HCT116 (cell line): ENCODE measurements around the gene HTR3A.

ENCODE experiments used
- CEBPB ChIP-seq: IDR thresholded peaks from 2 replicates; pipeline ENCODE4 v1.6.1; 2012; ENCODE audit warnings: low read depth
- EZH2phosphoT487 ChIP-seq: fragments of 200-600 bp; IDR thresholded peaks from 2 replicates; pipeline ENCODE4 v1.6.1; 2018; ENCODE audit warnings: antibody characterized with exemption, borderline replicate concordance
- POLR2A ChIP-seq: IDR thresholded peaks from 2 replicates; pipeline ENCODE4 v1.7.0; 2011; ENCODE audit warnings: borderline replicate concordance; ENCODE audit not compliant: insufficient read depth, insufficient read length; ENCODE audit errors: extremely low read depth
- TF ChIP-seq, protein P1 (sequence below), 3 experiments: fragments of 200-600 bp in 1 of 3; sonication (generic) in 1 of 3; IDR thresholded peaks in 2 of 3; conservative IDR thresholded peaks in 1 of 3; 2 replicates each; pipeline ENCODE4 v1.5.1; 2012 to 2017; ENCODE audit warnings: low read depth in 2 of 3, low read length in 2 of 3, antibody characterized with exemption in 1 of 3, borderline replicate concordance in 1 of 3, control low read depth in 1 of 3, mild to moderate bottlenecking in 1 of 3, mixed read lengths in 1 of 3, mixed run types in 1 of 3, moderate library complexity in 1 of 3; ENCODE audit not compliant: insufficient read depth in 1 of 3
- TF ChIP-seq, protein P2 (sequence below): IDR thresholded peaks from 2 replicates; pipeline ENCODE4 v1.6.1; 2012
- TF ChIP-seq, protein P3 (sequence below): IDR thresholded peaks from 2 replicates; pipeline ENCODE4 v1.6.1; 2012
- TF ChIP-seq, protein P4 (sequence below): IDR thresholded peaks from 2 replicates; pipeline ENCODE4 v1.6.1; 2012; ENCODE audit warnings: low read depth

DNA sequence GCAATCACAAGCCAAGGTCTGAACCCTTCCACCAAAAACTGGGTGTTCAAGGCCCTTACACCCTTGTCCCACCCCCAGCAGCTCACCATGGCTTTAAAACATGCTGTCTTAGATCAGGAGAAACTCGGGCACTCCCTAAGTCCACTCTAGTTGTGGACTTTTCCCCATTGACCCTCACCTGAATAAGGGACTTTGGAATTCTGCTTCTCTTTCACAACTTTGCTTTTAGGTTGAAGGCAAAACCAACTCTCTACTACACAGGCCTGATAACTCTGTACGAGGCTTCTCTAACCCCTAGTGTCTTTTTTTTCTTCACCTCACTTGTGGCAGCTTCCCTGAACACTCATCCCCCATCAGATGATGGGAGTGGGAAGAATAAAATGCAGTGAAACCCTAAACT lies 15.0 kb downstream of the HTR3A start:
- TF ChIP-seq, protein P1, sequence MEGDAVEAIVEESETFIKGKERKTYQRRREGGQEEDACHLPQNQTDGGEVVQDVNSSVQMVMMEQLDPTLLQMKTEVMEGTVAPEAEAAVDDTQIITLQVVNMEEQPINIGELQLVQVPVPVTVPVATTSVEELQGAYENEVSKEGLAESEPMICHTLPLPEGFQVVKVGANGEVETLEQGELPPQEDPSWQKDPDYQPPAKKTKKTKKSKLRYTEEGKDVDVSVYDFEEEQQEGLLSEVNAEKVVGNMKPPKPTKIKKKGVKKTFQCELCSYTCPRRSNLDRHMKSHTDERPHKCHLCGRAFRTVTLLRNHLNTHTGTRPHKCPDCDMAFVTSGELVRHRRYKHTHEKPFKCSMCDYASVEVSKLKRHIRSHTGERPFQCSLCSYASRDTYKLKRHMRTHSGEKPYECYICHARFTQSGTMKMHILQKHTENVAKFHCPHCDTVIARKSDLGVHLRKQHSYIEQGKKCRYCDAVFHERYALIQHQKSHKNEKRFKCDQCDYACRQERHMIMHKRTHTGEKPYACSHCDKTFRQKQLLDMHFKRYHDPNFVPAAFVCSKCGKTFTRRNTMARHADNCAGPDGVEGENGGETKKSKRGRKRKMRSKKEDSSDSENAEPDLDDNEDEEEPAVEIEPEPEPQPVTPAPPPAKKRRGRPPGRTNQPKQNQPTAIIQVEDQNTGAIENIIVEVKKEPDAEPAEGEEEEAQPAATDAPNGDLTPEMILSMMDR (IDR thresholded peaks at IDR 0.05 in 2 of 3, conservative IDR thresholded peaks at IDR 0.05 in 1 of 3; ENCODE audit: borderline replicate concordance in 1 of 3, insufficient read depth in 1 of 3, low read depth in 2 of 3, low read length in 2 of 3): no peak
- TF ChIP-seq CEBPB: no peak
- TF ChIP-seq, protein P2, sequence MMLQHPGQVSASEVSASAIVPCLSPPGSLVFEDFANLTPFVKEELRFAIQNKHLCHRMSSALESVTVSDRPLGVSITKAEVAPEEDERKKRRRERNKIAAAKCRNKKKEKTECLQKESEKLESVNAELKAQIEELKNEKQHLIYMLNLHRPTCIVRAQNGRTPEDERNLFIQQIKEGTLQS: no peak
- TF ChIP-seq POLR2A: no peak
- TF ChIP-seq EZH2phosphoT487: no peak
- TF ChIP-seq, protein P3, sequence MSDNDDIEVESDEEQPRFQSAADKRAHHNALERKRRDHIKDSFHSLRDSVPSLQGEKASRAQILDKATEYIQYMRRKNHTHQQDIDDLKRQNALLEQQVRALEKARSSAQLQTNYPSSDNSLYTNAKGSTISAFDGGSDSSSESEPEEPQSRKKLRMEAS: no peak
- TF ChIP-seq, protein P4, sequence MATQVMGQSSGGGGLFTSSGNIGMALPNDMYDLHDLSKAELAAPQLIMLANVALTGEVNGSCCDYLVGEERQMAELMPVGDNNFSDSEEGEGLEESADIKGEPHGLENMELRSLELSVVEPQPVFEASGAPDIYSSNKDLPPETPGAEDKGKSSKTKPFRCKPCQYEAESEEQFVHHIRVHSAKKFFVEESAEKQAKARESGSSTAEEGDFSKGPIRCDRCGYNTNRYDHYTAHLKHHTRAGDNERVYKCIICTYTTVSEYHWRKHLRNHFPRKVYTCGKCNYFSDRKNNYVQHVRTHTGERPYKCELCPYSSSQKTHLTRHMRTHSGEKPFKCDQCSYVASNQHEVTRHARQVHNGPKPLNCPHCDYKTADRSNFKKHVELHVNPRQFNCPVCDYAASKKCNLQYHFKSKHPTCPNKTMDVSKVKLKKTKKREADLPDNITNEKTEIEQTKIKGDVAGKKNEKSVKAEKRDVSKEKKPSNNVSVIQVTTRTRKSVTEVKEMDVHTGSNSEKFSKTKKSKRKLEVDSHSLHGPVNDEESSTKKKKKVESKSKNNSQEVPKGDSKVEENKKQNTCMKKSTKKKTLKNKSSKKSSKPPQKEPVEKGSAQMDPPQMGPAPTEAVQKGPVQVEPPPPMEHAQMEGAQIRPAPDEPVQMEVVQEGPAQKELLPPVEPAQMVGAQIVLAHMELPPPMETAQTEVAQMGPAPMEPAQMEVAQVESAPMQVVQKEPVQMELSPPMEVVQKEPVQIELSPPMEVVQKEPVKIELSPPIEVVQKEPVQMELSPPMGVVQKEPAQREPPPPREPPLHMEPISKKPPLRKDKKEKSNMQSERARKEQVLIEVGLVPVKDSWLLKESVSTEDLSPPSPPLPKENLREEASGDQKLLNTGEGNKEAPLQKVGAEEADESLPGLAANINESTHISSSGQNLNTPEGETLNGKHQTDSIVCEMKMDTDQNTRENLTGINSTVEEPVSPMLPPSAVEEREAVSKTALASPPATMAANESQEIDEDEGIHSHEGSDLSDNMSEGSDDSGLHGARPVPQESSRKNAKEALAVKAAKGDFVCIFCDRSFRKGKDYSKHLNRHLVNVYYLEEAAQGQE: no peak
